ENCODE data around the gene UBA6.

DNA sequence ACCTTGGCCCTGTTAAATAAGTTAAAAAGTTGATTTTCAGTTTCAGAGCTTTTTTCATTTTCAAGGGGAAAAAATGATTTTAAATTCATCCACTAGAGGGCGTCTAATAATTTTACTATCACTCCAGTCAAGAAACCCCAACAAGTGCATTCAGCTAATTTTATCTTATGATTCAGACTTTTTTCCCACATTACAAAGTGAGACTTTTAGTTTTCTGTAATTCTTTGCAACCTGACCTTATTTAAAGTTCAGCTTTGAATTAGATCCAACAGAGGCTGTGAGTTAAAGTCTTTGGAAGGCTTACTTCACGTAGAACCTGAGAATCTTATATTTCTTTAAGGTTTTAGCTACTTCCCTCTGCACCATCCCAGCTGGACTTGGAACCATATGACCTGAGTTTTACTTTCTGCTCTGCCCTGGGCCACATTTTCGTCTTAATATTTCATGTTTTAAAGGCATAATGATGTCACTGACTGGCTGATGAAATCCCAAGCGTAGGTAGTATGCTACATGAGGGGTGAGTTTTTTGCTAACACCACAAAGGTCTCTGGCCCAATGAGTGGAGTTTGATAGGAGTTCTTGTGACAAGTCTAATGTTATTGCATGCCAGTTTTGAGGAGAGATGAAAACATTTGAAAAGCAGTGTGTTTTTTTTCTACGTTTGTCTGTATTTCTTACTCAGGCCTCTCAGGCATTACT lies 46.0 kb upstream of the UBA6 start:
- TF ChIP-seq EZH2 (IDR thresholded peaks at IDR 0.05; ENCODE audit: insufficient read depth, poor library complexity, severe bottlenecking) (no peak), EZH2phosphoT487 (IDR thresholded peaks at IDR 0.05; ENCODE audit: insufficient read depth, low read depth) (no peak)
